K562 (cell line): Measurements from ENCODE around the gene ZDHHC22.

Experiments used
- HLTF ChIP-seq: fragments of 450-650 bp; IDR thresholded peaks from 2 replicates; pipeline ENCODE4 v1.6.1; 2016
- KLF1 ChIP-seq: fragments of 450-650 bp; IDR thresholded peaks from 2 replicates; pipeline ENCODE4 v1.6.1; 2016; ENCODE audit warnings: missing genetic modification characterization, missing compliant biosample characterization
- NR1H2 ChIP-seq: sonication (generic); formaldehyde crosslinking; IDR thresholded peaks from 2 replicates; pipeline ENCODE4 v1.4.0; 2020; ENCODE audit warnings: mild to moderate bottlenecking, missing genetic modification reagents
- TCF7L2 ChIP-seq: fragments of 150-350 bp; IDR thresholded peaks from 2 replicates; pipeline ENCODE4 v1.6.1; 2016; ENCODE audit warnings: low read depth, mild to moderate bottlenecking, low read length, moderate library complexity
- ZFX ChIP-seq: sonication (generic); formaldehyde crosslinking; IDR thresholded peaks from 2 replicates; pipeline ENCODE4 v1.8.0; 2022; ENCODE audit warnings: mild to moderate bottlenecking, missing genetic modification reagents, moderate library complexity

GRCh38 chr14:77153802-77154201 lies 12.2 kb upstream of the ZDHHC22 start:
- no peak for TF ChIP-seq NR1H2 (CRISPR knock-in tag)
- TF ChIP-seq HLTF, result no peak
- no peak for TF ChIP-seq ZFX (CRISPR knock-in tag)
- TF ChIP-seq TCF7L2, result no peak
- no peak for TF ChIP-seq KLF1 (tag)
